AG20443 (cell line): ENCODE data around the gene BAD.

Experiments
- DNase-seq: peaks from one replicate; pipeline ENCODE4 v3.0.0; 2012; ENCODE audit warnings: low spot score, mixed read lengths

The BAD gene

DNA sequence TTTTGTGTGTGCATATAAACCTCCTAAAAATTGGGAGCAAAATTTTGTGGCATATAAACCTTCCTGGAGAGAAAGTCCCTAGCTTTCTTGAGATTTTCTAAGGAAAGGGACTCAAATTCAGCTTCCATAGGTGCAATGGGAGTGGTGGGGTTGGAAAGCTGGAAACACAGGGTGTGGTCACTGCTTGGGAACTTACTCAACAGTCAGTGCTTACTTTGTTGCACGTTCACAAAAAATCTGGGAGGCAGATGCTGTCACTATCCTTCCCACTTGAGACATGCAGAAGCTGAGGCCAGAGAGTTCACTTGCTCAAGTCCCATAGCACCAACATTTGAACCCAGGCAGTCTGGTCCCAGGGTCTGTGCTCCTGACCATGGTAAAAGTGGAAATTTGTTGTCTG is 11.8 kb upstream of the BAD start:
- DNase-seq = peak; percentile 44

- no peak for DNase-seq
These were observed 11.3 kb upstream of the BAD start for GRCh38 chr11:64295760-64296159.

- peak; percentile 70 for DNase-seq
These were observed 10.3 kb upstream of the BAD start for GRCh38 chr11:64294774-64295173.

- DNase-seq = no peak
These were observed 8.2 kb upstream of the BAD start for GRCh38 chr11:64292460-64293254.

GRCh38 chr11:64291752-64292459 is 7.4 kb upstream of the BAD start:
- no peak for DNase-seq

GRCh38 chr11:64291262-64291751 is 6.8 kb upstream of the BAD start, which contains the start of gene KCNK4:
Gene KCNK4, plus strand, starts transcription at chr11:64291302. Its CDS starts 1,717 bp downstream, at chr11:64293019.
- DNase-seq = no peak

DNA sequence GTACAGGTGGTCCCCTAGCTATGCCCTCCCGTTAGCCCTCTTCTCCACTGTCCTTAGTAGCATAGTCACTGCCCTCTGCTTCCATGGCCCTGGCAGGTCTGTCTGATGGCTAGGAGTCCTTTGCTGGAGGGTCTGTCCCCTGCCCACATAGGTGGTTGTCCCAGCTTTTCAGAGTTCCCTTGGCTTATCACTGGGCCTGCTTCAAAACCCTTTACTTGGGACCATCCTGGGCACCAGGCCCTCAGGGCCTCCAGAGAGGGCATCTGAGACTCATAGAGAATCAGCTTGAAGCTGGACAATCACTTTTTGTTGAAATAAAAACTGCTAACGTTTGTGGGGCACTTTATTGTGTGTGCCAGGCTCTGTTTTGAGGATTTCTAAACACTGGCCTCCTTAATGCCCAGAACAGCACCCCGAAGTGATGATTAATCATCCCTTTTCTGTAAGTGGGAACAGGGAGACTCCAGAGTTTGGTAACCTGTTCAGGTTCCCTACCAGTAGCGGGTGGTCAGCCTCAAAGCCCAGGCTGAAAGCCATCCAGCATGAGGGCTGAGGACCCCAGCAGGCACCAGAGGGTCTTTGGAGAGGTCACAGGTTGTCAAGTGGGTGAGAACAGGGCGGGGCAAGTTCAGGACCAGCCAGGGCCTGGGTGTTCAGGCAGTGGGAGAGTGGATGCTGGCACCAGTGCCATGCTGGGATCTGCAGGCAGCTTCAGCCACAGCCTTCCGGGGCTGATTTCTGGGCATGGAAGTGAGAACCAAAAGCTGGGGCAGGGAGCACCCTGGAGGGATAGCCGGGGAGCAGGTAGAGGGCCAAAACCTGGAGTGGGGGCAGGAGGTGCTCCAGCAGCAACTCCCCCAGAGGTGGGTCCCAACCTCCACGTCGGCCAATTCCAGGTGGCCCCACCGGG is 6.1 kb upstream of the BAD start:
- no peak for DNase-seq

GRCh38 chr11:64289002-64289564 is 4.6 kb upstream of the BAD start:
- no peak for DNase-seq

DNA sequence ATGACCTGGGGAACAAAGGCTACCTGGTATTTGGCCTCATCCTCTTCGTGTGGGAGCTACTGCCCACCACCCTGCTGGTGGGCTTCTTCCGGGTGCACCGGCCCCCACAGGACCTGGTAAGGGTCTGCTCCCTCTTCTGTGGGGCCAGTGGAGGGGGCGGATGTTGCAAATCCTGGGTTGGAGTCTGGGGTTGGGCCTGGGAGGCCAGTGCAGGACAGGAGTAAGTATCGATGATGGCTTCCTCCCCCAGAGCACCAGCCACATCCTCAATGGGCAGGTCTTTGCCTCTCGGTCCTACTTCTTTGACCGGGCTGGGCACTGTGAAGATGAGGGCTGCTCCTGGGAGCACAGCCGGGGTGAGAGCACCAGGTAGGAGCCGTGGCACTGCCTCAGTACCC is 3.9 kb upstream of the BAD start:
- no peak for DNase-seq

DNA sequence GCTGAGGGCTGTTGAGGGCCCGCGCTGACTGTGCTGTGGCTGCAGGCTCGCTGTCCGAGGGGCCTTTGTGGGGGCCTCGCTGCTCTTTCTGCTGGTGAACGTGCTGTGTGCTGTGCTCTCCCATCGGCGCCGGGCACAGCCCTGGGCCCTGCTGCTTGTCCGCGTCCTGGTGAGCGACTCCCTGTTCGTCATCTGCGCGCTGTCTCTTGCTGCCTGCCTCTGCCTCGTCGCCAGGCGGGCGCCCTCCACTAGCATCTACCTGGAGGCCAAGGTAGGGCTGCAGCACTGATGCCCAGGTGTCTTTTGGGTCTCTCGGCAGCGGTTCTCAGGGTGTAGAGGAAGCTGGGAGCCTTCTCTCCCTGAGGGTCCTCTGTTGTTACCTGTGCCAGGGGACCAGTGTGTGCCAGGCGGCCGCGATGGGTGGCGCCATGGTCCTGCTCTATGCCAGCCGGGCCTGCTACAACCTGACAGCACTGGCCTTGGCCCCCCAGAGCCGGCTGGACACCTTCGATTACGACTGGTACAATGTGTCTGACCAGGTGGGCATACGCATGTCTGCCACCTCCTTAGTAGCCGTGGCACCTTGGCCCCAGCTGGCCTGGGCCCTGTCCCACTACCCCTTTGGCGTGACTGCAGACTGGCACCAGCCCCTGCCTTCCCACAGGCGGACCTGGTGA is 3.3 kb upstream of the BAD start:
- no peak for DNase-seq

DNA sequence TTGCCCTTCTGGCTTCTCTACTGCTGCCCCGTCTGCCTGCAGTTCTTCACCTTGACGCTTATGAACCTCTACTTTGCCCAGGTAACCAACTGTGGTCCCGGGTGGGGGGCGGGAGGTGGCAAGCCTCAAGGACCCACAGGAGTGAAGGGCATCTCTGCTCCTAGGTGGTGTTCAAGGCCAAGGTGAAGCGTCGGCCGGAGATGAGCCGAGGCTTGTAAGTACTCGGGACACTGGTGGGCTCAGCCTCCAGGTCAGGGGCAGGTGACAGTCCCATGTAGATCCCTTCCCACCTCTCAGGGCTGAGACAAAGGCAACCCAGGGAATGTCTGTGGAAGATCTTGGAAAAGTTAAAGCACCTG is 2.3 kb upstream of the BAD start:
- DNase-seq = no peak

GRCh38 chr11:64285885-64286800 is 1.7 kb upstream of the BAD start:
- no peak for DNase-seq

DNA sequence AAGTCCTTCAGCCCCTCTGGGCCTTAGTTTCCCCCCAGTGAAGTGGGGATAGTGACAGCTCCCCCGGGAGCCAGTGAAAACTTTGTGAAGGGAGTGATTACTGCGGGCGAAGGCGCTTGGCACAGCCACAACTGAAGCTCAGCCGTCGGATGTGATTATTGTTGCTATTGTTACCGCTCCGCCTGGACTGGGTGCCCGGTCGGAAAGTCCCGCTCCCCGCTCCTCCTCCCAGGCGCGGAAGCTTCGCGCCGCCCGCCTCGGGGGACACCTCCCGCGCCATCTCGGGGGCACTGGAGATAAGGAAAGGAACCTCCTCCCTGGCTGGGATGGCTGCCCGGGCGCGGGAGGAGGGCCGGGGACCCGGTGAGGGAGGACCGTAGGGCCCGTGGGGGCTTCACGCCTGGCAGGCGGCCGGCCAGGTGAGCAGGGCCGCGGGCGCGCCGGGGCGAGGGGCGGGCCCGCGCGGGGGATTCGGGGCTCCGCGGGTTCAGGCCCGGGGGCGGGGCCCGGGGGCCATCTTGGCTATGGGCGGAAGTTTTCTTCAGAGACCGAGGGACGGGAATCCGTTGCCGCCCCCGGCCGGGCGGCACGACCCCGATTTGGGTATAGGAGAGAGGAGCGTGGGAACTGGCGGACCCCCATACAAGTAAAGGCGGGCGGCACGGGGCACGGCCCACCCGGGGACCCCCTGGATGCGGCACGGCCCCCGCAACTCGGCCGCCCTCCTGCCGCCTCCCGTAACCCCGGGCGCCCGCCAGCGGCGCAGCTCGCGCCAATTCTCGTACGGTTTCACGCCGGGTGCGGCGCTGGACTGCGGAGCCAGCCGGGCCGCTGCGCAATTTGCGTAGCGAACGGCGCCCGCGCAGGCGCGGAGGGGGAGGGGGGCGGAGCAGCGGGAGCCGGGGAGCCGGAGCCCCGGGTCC is 758 bp upstream of the BAD start, which contains the start of gene GPR137:
Gene GPR137, plus strand, starts transcription at position 887 of the 923 bp plus-strand sequence. CDS start 677 bp downstream, outside the sequence.
- peak; percentile 96 for DNase-seq

DNA sequence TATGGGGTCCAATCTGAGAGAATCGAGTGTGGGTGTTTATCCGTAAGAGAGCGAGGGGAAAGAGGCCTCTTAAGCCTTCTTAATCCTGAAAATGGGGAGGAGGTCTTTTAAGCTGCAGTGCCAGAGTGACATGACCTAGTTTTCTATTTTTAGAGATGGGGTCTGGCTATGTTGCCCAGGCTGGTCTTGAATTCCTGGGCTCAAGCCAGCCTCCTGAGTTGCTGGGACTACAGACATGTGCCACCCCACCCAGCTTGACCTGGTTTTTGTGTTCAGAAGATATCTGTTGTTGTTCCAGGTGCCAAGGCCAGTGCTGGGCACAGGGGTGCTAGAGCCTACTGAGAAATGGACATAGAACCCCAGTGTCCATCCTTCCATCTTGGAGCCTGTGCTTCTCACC is 1.4 kb downstream of the BAD start:
- DNase-seq = no peak

DNA sequence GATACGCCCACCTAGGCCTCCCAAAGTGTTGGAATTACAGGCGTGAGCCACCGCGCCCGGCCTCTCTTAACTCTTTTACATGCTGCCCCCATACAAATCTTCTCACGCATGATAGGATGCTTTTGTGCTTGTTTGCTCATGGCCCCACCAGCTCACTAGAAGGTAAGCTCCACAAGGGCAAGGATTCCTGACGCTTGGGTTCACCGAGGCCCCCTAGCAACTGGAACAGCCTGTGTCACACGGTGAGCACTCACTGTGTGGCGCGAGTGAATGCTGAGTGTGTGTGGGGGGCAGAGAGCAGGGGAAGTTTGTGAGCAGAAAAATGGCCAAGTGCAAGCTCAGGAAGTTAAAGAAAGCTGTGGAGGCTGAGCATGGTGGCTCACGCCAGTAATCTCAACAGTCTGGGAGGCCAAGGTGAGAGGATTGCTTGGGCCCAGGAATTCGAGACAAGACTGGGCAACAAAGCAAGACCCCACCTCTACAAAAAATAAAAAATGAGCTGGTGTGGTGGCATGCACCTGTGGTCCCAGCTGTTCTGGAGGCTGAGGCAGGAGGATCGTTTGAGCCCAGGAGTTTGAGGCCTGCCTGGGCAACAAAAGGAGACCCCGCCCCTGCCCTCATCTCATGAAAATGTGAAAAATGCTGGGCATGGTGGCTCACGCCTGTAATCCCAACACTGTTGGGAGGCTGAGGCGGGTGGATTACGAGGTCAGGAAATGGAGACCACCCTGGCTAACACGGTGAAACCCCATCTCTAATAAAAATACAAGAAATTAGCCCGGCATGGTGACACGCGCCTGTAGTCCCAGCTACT is 2.3 kb downstream of the BAD start:
- DNase-seq = no peak

DNA sequence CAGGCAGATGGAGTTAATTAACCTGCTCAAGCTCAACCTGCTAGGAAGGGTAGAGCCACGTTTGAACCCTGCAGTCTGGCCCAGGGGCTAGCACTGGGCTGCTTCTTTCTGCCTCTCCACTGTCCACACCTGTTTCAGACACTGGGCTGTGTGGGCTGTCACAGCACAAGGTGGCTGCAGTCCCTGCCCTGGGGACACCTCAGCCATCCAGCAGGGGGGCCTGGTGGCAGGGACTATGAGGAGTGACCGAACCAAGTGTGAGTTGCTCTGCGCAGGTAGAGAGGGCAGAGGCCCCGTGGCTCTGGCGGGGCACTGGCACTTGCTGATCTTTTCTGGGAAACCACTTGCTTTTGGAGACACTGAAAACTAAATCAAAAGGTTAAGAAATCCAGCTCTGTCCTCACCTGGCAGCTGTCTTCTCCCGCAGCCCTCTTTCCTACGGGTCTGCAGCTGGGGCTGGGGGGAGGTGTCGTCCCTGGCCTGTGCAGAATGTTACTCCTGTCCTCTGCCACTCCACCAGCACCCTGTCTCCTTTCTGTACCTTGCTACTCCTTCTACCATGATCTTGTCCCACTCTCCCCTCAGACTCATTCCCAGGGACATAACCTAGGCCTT is 5.8 kb downstream of the BAD start:
- DNase-seq = no peak

DNA sequence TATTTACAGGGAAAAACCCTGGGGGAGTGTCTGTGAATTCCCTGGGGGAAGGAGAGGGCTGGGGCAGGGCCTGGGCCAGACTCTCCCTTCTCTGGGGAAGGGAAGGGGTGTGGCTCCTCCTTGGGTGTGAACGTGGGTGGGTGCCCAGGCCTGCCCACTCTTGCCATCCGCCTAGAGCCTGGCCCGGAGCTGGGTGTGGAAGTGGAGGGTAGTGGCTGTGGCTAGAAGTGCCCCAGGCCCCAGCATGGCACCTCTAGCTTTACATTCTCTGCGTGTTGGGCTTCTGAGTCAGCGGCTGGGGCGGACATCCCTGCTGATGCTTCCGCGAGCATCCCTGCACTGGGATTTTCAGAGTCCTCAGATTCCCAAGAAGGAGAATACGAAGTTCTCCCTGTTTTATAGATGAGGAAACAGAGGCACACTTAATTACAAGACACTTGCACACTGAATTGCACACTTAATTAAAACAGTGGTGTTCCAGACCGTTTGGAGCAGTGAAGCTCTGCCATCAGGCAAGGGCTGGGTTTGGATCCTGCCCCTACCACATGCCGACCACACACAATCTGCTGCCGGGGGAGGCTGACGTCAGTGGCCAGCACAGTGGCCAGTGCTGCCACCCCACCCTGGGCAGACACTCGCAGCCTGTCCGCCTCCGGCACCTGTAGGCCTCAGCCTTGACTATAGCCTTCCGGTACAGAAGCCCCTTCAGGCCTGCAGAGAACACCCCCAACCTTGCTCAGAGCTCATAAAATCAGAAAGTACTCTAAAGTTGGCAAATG is 7.6 kb downstream of the BAD start:
- DNase-seq = peak; percentile 77
